ENCODE results near the gene FOXL1.

FOXL1 gene

GRCh38 chr16:86578061-86578599, at the start of gene FOXL1:
FOXL1 (plus strand) TSS chr16:86578549; CDS start chr16:86578724, 175 bp downstream.
- no peak for FAIRE-seq
- no peak for DNase-seq (ENCODE audit: insufficient read length, low spot score)

DNA sequence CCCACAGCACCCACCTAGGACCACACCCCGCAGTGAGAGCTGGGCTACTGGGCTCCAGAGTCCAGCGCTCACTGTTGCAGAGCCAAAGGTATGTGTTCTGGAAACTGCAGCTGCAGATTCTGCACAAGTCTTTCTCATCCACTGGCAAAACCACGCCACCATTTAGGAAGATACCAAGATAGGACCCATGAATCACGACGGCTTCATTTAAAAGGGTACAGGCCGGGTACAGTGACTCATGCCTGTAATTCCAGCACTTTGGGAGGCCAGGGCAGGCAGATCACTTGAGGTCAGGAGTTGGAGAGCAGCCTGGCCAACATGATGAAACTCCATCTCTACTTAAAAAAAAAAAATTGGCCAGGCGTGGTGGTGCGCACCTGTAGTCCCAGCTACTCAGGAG, 49.2 kb upstream of the FOXL1 start:
- DNase-seq (ENCODE audit: insufficient read length, low spot score) (no peak), FAIRE-seq (no peak)

DNA sequence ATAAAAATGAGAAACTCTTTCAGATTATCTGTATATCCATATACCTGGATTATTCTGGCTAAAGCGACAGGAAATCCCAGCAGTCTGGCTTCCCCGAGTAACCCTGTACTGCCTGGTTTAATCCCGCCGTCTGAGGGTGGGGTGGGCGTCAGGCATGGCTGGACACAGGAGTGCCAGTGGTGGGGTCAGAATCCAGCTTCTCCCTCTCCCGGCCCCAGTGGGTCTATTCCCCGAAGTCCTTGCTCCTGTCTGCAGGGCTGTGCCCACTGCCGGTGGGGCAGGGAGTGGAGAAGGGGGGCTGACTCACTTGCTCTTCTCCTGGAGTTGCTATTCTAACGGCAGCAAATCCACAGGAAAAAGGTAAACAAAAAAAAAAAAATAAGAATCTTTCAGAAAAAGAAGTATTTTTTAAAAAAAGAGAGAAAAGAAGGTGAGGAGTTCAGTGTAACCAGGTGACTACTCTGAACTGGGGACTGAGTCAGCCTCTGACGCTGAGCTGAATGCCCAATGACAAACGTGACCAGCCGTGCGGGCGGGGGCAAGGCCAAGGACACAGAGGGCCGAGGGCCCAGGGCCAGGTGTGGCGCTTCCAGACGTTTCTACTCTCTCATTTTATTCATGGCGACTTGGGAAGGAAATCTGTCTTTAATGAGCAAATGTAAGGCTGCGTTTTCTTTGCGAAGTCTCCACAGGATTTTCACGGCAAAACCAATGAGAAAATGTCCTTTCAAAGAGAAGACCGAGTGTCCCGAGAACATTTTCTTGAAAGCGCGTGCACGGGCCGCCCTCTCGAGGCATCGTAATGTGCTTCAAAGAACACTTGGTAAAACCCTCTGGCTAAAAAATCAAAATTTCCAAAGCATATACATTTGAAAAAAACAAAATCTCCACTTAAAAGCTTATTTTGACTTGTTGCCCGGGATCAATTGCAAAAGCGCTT, 47.8 kb upstream of the FOXL1 start:
- FAIRE-seq (no peak), DNase-seq (ENCODE audit: insufficient read length, low spot score) (no peak)

DNA sequence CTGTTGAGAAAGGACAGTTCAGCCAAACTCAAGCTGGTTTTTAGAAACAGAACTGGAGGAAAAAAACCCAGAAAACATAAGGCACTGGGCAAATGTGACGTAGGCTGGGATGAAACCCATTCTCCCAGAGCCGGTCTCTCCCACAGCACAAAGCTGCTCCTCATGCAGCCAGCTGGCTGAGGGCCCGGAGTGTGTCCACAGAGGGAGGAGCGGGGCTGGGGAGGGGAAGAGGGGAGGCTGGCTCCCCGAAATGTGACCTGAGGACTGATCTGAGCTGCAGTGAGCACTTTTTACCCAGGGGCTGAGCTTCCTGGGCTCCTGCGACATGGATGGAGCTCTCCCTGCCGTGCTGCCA, 47.2 kb upstream of the FOXL1 start:
- DNase-seq (ENCODE audit: insufficient read length, low spot score) (no peak), FAIRE-seq (no peak)

GRCh38 chr16:86531641-86532525, 46.5 kb upstream of the FOXL1 start:
- no peak for FAIRE-seq
- DNase-seq (ENCODE audit: insufficient read length, low spot score) = no peak

DNA sequence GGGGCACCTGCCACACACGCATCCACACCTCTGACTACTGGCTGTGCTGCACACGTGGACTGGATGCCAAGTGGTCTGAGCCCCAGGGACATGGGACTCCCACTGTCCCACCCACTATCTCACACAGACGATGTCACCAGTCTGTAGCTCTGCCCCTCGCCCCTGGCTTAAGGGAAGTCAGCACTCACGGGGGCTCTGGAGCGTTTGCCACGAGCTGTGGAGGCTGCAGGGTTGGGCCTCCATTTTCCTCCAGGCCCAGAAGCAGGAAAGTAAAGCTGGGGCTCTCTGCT, 45.9 kb upstream of the FOXL1 start:
- DNase-seq (ENCODE audit: insufficient read length, low spot score) = no peak
- FAIRE-seq = no peak

DNA sequence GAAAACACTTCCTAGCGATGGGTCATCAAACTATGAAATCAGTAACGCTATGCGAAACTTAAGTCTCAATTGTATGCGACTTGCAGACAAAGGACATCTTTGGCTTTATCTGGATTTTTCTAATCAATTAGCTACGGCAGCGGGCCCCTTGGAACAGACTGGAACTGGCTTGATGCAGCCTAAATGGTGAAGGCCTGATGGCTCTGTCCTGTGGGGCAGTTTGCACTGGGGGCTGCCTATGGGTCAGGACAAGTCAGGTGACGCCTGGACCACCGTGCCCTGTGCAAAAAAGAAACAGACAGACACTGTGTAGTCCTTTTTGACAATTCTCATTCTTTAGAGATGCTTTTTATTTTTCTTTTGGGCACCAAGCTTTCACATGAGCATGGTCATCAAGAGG, 45.3 kb upstream of the FOXL1 start:
- no peak for DNase-seq (ENCODE audit: insufficient read length, low spot score)
- FAIRE-seq = no peak

GRCh38 chr16:86533767-86534351, 44.5 kb upstream of the FOXL1 start:
- FAIRE-seq = no peak
- DNase-seq (ENCODE audit: insufficient read length, low spot score) = no peak

DNA sequence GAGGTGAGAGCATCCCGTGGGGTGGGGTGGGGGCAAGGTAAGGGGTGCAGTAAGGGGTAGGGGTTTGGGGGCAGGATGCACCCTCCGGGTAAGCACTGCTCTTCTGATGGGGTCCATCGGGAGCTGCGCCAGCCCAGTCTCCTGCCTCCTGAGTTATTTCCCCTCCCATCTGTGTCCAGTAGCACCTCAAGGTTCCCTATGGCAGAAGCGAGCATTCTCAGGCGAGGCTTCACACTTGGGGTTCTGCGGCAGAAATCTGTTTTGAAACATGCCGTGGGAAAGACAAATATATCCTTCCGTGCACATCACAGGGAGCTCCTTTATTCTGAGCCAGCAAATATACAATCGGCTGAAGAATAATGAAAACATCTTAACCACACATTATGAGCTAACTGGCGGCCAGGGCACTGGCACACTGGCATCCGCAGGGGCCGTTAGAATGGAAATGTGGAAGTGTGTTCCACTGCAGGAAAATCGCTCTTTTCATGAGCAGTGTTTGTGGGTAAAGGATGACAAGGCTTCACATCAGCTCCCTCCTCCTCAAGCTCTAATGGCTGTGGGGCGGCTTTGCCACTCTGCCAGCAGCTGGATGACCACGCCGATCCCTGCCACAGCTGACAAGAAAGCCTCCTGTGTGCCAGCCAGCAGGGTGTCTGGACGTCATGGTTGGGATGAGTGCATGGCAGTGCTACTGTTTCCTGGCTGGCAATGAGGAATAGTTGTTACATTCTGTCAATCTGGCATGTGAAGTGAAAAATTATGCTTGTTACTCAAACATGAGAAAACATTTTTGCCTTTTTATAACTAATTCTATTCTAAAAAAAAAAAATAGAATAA, 43.4 kb upstream of the FOXL1 start:
- FAIRE-seq (no peak), DNase-seq (ENCODE audit: insufficient read length, low spot score) (no peak)

- FAIRE-seq (no peak), DNase-seq (ENCODE audit: insufficient read length, low spot score) (no peak)
Observed at GRCh38 chr16:86536621-86537020, 41.7 kb upstream of the FOXL1 start.

DNA sequence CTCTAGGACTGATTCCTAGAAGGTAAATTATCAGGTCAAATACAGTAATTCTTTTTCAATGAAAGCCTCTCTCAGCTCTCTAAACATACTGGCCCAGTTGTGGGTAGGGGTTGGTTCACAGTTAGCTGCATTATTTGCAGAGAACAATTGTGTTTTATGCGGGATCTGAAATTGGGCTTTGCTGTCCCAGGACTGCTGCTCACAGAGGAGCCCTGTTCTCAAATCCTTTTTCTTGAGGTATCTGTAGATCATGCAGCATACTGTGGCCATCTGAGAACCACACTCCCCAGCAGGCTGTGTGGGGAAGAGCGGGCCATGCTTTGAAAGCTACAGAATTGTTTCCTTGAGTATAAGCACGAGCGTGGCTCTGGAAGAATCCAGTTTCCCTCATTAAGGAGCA, 40.9 kb upstream of the FOXL1 start:
- DNase-seq (ENCODE audit: insufficient read length, low spot score) (no peak), FAIRE-seq (no peak)

GRCh38 chr16:86538196-86538780, 40.1 kb upstream of the FOXL1 start:
- DNase-seq (ENCODE audit: insufficient read length, low spot score) = no peak
- FAIRE-seq = no peak

GRCh38 chr16:86540894-86541293, 37.5 kb upstream of the FOXL1 start:
- no peak for DNase-seq (ENCODE audit: insufficient read length, low spot score)
- FAIRE-seq = no peak

GRCh38 chr16:86541560-86541959, 36.8 kb upstream of the FOXL1 start:
- FAIRE-seq = no peak
- no peak for DNase-seq (ENCODE audit: insufficient read length, low spot score)

DNA sequence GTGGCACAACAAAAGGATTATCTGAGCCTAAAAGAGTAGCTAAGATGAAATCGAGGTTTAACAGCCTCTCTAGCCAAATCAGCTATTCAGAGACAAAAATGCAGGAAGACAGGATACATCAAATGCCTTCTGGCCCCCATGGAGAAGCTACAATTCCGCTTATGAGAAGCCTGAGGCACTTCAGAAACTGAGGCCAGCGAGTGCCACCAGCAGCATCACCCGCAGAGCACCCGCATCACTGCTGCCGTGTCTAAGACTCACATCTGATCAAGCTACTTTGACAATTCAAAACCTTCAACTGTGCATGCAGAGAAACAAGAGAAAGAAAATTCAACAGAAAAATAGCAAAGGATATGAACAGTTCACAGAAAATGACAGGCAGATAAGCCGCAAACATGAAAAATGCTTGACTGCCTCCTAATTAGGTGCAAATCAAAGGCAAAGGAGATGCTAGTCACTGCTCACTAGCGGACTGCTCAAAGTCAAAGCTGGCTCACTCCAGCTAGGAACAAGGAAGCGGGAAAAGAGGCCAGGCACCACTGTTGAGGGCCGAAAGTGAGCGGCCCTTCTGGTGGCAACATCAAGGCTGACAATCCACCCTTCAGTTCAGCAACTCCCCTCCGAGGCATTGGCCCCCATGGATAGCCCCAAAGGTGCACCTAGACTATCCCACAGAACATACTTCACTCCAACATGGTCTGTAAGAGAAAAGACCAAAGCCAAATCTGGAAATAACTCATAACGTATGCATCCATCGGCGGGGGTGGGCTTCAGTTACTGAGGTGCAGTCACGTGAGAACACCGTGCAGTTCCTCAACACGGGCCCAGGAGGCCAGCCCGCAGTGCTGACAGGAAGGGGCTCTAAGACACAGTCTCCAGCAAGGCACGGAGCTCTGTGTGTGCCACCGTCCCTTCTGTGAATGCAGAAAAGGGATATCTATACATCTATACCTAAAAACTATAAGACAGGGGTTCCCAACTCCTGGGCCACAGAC, 35.3 kb upstream of the FOXL1 start:
- FAIRE-seq (no peak), DNase-seq (ENCODE audit: insufficient read length, low spot score) (no peak)

DNA sequence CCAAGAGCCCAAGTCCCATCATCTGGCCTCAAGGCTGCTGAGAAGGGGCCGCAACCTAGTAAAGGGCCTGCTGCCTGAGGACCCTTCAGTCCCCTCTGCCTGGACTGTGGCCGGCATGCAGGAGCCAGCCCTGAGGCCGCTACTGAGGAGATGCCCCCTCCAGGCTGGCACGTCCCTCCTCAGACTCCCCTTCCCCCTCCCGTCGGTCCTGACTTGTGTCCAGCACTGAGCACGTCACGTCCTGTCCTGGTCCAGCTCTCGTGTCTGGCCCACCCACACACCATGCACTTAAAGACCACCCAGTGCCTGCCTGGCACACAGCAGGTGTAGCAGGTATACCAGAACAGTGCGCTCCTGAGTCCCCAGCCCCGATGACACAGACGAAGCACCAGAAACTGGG, 32.9 kb upstream of the FOXL1 start:
- FAIRE-seq = no peak
- DNase-seq (ENCODE audit: insufficient read length, low spot score) = no peak

- DNase-seq (ENCODE audit: insufficient read length, low spot score) (no peak), FAIRE-seq (no peak)
Observed at GRCh38 chr16:86545954-86546637, 32.3 kb upstream of the FOXL1 start.

- no peak for FAIRE-seq
Observed at GRCh38 chr16:86546638-86547013, 31.7 kb upstream of the FOXL1 start.

More at GRCh38 chr16:86546638-86547013, 31.7 kb upstream of the FOXL1 start:
- no peak for DNase-seq (ENCODE audit: insufficient read length, low spot score)
